Natural killer cell (primary cell): ENCODE data around the gene GPBP1. TPM values are rescaled to one million over a fixed set of nuclear protein-coding genes. Genes with fewer than 3 reads are reported as not detected.
A peak's percentile ranks its signal among the peaks of the same experiment; 100 is the strongest.

Experiments
- ATAC-seq, 3 donors: fragments of 150-1000 bp in 2 of 3; fragments of 200-7000 bp in 1 of 3; cut with Tn5 transposase; 1 replicate in 1 of 3; 2 replicates in 2 of 3; pipeline ENCODE4 v1.10.0; 2021; ENCODE audit warnings: mild to moderate bottlenecking in 2 of 3, moderate library complexity in 2 of 3
- DNase-seq, 2 donors: peaks; one replicate each; pipeline versions ENCODE4 v3.0.0 to v3.0.0-alpha.2; 2013 to 2021; ENCODE audit warnings: mixed read lengths in 1 of 2
- H3K27ac ChIP-seq: one replicate; pipeline ENCODE4 v1.5.1; 2013; ENCODE audit warnings: mild to moderate bottlenecking, low read length
- H3K27me3 ChIP-seq: one replicate; pipeline ENCODE4 v1.6.1; 2013; ENCODE audit warnings: low read length; ENCODE audit not compliant: control insufficient read depth, insufficient read depth
- H3K36me3 ChIP-seq: one replicate; pipeline ENCODE4 v1.6.1; 2013; ENCODE audit warnings: low read length; ENCODE audit not compliant: control insufficient read depth, insufficient read depth
- H3K4me1 ChIP-seq: one replicate; pipeline ENCODE4 v1.6.1; 2013; ENCODE audit warnings: low read length; ENCODE audit not compliant: control insufficient read depth, insufficient read depth
- H3K4me3 ChIP-seq: one replicate; pipeline ENCODE4 v1.5.1; 2013; ENCODE audit warnings: low read length
- H3K9me3 ChIP-seq: one replicate; pipeline ENCODE4 v1.6.1; 2013; ENCODE audit warnings: low read length; ENCODE audit not compliant: control insufficient read depth, insufficient read depth
- H3K27ac Mint-ChIP-seq, 2 donors: one replicate each; pipeline ENCODE4 v1.8.0; 2022; ENCODE audit warnings: mild to moderate bottlenecking in 2 of 2, mixed read lengths in 2 of 2, moderate library complexity in 1 of 2
- H3K27me3 Mint-ChIP-seq, 2 donors: one replicate each; pipeline ENCODE4 v1.8.0; 2022; ENCODE audit warnings: low read depth in 2 of 2, mixed read lengths in 2 of 2
- H3K36me3 Mint-ChIP-seq: one replicate; pipeline ENCODE4 v1.8.0; 2022; ENCODE audit warnings: mixed read lengths
- H3K4me1 Mint-ChIP-seq, 2 donors: one replicate each; pipeline ENCODE4 v1.8.0; 2022; ENCODE audit warnings: mixed read lengths in 2 of 2
- H3K4me3 Mint-ChIP-seq: one replicate; pipeline ENCODE4 v1.8.0; 2022; ENCODE audit warnings: mild to moderate bottlenecking, moderate library complexity, mixed read lengths
- H3K9me3 Mint-ChIP-seq, 2 donors: one replicate each; pipeline ENCODE4 v1.8.0; 2022; ENCODE audit warnings: mixed read lengths in 2 of 2
- WGBS: methylation state at CpG from one replicate; pipeline ENCODE4 v1.1.7; 2013; ENCODE audit warnings: missing lambda C conversion rate; ENCODE audit not compliant: insufficient coverage; 5-methylcytosine and 5-hydroxymethylcytosine counted together
- intact Hi-C: fragments of 100-400 bp; cut with micrococcal nuclease; formaldehyde crosslinking; loops from one replicate; pipeline ENCODE4 v1.14.2; 2022
- total RNA-seq, 4 donors: library from RNA; stranded (reverse); fragments of 120-200 nt in 1 of 4; gene quantifications; one replicate each; pipeline versions ENCODE4 v1.2.3 to v1.2.4, GENCODE V29; 2013 to 2022
- TF ChIP-seq, protein P1 (sequence below): fragments of 200-600 bp; IDR thresholded peaks from one replicate; pipeline ENCODE4 v1.8.0; 2022; ENCODE audit warnings: antibody characterized with exemption

GPBP1 gene
- total RNA-seq, 3 donors from 2014 or later (not counting 1 experiment from before 2014, with no cell fraction given): 104 to 130 (median 118) TPM

DNA sequence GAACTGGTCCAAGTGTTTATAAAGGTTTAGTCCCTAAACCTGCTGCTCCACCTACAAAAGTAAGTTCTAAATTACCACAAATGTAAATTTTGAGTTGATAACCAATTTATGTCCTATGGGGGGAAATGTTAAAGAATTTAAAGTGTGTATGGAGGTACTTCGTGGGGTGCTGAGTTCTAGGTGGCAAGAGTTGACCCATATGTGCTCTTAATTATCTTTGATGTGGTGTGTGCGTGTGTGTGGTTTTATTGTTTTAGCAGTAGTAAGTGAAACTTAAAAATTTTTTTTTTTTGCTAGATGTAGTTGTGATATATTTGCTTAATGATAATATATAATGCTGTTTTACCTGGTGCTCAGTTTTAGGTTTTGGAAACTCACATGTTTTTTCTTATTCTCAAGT is 72.6 kb downstream of the GPBP1 start:
- intact Hi-C loops: no loop called here
- 32% methylated on average over 2 of the region's 2 CpGs for WGBS
- Mint-ChIP-seq H3K27me3 (no peaks in the 10 kb centered on the region), H3K4me3 (no peak overlapping the region), H3K9me3 (no peaks in the 10 kb centered on the region), H3K4me1 (peaks cover 14 to 20% of the 10 kb centered on the region in 2 donors), H3K36me3 (peaks cover 20% of the 10 kb centered on the region), H3K27ac (peak overlapping the region; percentile 19 to 63)
- Histone ChIP-seq H3K27ac (no peak overlapping the region), H3K36me3 (peaks cover 42% of the 10 kb centered on the region), H3K4me3 (no peak overlapping the region), H3K4me1 (no peaks in the 10 kb centered on the region), H3K9me3 (no peaks in the 10 kb centered on the region), H3K27me3 (no peaks in the 10 kb centered on the region)
- DNase-seq: peak in 1 of 2 donors; percentile 63
- TF ChIP-seq, protein P1, sequence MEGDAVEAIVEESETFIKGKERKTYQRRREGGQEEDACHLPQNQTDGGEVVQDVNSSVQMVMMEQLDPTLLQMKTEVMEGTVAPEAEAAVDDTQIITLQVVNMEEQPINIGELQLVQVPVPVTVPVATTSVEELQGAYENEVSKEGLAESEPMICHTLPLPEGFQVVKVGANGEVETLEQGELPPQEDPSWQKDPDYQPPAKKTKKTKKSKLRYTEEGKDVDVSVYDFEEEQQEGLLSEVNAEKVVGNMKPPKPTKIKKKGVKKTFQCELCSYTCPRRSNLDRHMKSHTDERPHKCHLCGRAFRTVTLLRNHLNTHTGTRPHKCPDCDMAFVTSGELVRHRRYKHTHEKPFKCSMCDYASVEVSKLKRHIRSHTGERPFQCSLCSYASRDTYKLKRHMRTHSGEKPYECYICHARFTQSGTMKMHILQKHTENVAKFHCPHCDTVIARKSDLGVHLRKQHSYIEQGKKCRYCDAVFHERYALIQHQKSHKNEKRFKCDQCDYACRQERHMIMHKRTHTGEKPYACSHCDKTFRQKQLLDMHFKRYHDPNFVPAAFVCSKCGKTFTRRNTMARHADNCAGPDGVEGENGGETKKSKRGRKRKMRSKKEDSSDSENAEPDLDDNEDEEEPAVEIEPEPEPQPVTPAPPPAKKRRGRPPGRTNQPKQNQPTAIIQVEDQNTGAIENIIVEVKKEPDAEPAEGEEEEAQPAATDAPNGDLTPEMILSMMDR: no peak
- peak in 2 of 3 donors; percentile 54 to 57 for ATAC-seq

DNA sequence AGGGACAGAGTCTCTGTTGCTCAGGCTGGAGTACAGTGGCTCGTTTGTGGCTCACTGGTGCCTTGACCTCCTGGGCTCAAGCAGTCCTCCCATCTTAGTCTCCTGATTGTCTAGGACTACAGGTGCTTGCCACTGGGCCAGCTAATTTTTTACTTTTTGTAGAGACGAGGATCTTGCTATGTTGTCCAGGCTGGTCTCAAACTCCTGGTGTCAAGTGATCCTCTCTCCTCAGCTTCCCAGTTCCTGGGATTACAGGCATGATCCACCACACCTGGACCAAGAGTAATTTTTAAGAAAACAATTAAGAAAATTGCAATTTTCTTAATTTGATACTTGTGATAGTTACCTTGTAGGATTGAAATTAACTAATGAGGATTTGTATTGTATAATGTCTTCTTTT is 73.9 kb downstream of the GPBP1 start:
- no peaks in the 10 kb centered on the region for H3K27me3 Mint-ChIP-seq
- no peak overlapping the region for H3K27ac ChIP-seq
- WGBS: 98% methylated on average over 2 of the region's 2 CpGs
- no peak overlapping the region for H3K4me3 ChIP-seq
- H3K36me3 Mint-ChIP-seq: peaks cover 24% of the 10 kb centered on the region
- no peak overlapping the region for H3K4me3 Mint-ChIP-seq
- no peak for DNase-seq
- intact Hi-C loops: no loop called here
- H3K4me1 Mint-ChIP-seq: peaks cover 14 to 20% of the 10 kb centered on the region in 2 donors
- peaks cover 51% of the 10 kb centered on the region for H3K36me3 ChIP-seq
- H3K4me1 ChIP-seq: no peaks in the 10 kb centered on the region
- no peaks in the 10 kb centered on the region for H3K9me3 Mint-ChIP-seq
- no peak overlapping the region for H3K27ac Mint-ChIP-seq
- H3K27me3 ChIP-seq: no peaks in the 10 kb centered on the region
- ATAC-seq: no peak
- TF ChIP-seq, protein P1: no peak
- no peaks in the 10 kb centered on the region for H3K9me3 ChIP-seq

DNA sequence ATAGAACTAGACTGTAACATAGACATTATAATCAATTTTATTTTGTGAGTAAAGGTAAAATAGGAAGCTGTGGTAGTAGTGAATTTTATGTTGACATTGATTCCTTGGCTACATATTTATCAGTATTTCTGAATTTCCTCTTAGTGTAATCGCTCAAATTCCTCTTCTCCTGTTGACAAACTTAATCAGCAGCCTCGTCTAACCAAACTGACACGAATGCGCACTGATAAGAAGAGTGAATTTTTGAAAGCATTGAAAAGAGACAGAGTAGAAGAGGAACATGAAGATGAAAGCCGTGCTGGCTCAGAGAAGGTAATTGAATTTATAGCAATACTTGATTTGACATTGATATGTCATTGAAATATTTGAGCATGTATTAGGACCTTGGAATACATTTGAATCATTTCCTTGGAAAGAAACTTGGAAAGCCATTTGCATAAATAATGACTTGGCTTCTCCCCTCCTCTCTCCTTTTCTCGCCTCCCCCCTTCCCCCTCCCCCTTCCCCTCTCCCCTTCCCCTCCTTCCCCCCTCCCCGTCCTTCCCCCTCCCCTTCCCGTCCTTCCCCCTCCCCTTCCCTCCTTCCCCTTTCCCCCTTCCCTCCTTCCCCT is 75.5 kb downstream of the GPBP1 start:
- H3K4me3 Mint-ChIP-seq: no peak overlapping the region
- H3K4me1 Mint-ChIP-seq: peaks cover 7 to 10% of the 10 kb centered on the region in 2 donors
- no peaks in the 10 kb centered on the region for H3K27me3 ChIP-seq
- peak overlapping the region; percentile 31 to 70 for H3K27ac Mint-ChIP-seq
- TF ChIP-seq, protein P1: no peak
- H3K36me3 ChIP-seq: peaks cover 63% of the 10 kb centered on the region
- H3K4me3 ChIP-seq: no peak overlapping the region
- ATAC-seq: no peak
- intact Hi-C loops: no loop called here
- DNase-seq: no peak
- WGBS: 95% methylated on average over 5 of the region's 8 CpGs
- peaks cover 24% of the 10 kb centered on the region for H3K36me3 Mint-ChIP-seq
- H3K9me3 ChIP-seq: no peaks in the 10 kb centered on the region
- H3K27ac ChIP-seq: no peak overlapping the region
- no peaks in the 10 kb centered on the region for H3K27me3 Mint-ChIP-seq
- no peaks in the 10 kb centered on the region for H3K9me3 Mint-ChIP-seq
- no peaks in the 10 kb centered on the region for H3K4me1 ChIP-seq

DNA sequence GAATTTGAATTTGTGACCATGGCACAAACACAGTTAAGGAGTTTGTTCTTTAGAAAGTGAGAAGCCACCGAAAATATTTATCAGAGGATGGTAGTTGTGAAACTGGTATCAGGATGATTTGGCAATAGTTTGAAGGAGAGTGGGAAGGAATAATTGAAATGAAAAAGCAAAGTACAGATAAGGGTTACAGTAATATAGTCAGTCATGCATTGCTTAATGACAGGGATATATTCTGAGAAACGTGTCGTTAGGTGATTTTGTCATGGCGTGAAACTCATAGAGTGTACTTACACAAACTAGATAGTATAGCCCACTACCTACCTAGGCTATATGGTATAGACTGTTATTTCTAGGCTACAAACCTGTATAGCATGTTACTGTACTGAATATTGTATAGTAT is 84.2 kb downstream of the GPBP1 start:
- DNase-seq (no peak), ATAC-seq (no peak)
- peaks cover 23% of the 10 kb centered on the region for H3K36me3 Mint-ChIP-seq
- TF ChIP-seq, protein P1: no peak
- no peaks in the 10 kb centered on the region for H3K9me3 Mint-ChIP-seq
- no peaks in the 10 kb centered on the region for H3K27me3 Mint-ChIP-seq
- Histone ChIP-seq H3K36me3 (peaks cover 74% of the 10 kb centered on the region), H3K27me3 (no peaks in the 10 kb centered on the region), H3K4me1 (no peaks in the 10 kb centered on the region), H3K4me3 (no peak overlapping the region), H3K27ac (no peak overlapping the region), H3K9me3 (no peaks in the 10 kb centered on the region)
- WGBS: 76% methylated on average over 1 of the region's 4 CpGs
- H3K27ac Mint-ChIP-seq: no peak overlapping the region
- H3K4me3 Mint-ChIP-seq: no peak overlapping the region
- peaks cover 6 to 33% of the 10 kb centered on the region in 2 donors for H3K4me1 Mint-ChIP-seq
- intact Hi-C loops: no loop called here
